Lower leg skin (tissue), 4 donors: ENCODE results near the gene DUOX1. TPM values are rescaled to one million over a fixed set of nuclear protein-coding genes. Genes with fewer than 3 reads are reported as not detected.

Experiments used
- DNase-seq, 2 donors: peaks; one replicate each; pipeline ENCODE4 v3.0.0-alpha.2; 2019; ENCODE audit warnings: low spot score in 2 of 2
- H3K4me3 ChIP-seq: fragments of 200-600 bp; sonication (generic); 2 replicates; pipeline ENCODE4 v1.5.1; 2017; ENCODE audit warnings: mild to moderate bottlenecking, low read depth; ENCODE audit not compliant: poor library complexity, severe bottlenecking
- CTCF ChIP-seq, 3 donors: fragments of 450-650 bp; IDR thresholded peaks; one replicate each; pipeline ENCODE4 v1.5.1; 2016; ENCODE audit warnings: antibody characterized with exemption in 3 of 3, mild to moderate bottlenecking in 3 of 3, moderate library complexity in 2 of 3
- POLR2A ChIP-seq, 2 donors: fragments of 450-650 bp; IDR thresholded peaks; one replicate each; pipeline ENCODE4 v1.6.1; 2016 to 2017; ENCODE audit warnings: antibody characterized with exemption in 2 of 2, mild to moderate bottlenecking in 1 of 2, moderate library complexity in 1 of 2
- WGBS, 2 donors: methylation state at CpG; one replicate each; pipeline ENCODE4 v1.1.5; 2018; 5-methylcytosine and 5-hydroxymethylcytosine counted together
- intact Hi-C: fragments of 100-400 bp; cut with DNase I; formaldehyde crosslinking; loops from one replicate; pipeline ENCODE4 v1.15.0; 2023; ENCODE audit warnings: low total_unique reads
- total RNA-seq, 4 donors: library from RNA; depleted of rRNA; stranded (reverse); fragments of >200 nt; gene quantifications; one replicate each; pipeline ENCODE4 v1.1.0, GENCODE V29; 2016

Gene DUOX1
- total RNA-seq, 4 donors from 2014 or later: 90.1 to 162 (median 114) TPM

- no peak for TF ChIP-seq POLR2A (IDR thresholded peaks at IDR 0.05)
- TF ChIP-seq CTCF (IDR thresholded peaks at IDR 0.05): peak in 1 of 3 donors; percentile 49
- WGBS, 2 donors: 0% methylated on average over 37 to 52 of the region's 79 CpGs
- DNase-seq: peak; percentile 80 to 96
- intact Hi-C loops: no loop called here
- peak overlapping the region; percentile 53 for H3K4me3 ChIP-seq
Measured at GRCh38 chr15:45166834-45167630, 37.2 kb downstream of the DUOX1 start.

- no peak for DNase-seq
- 62 to 64% methylated on average over 9 of the region's 9 CpGs for WGBS, 2 donors
- intact Hi-C loops: no loop called here
- H3K4me3 ChIP-seq: no peak overlapping the region
- TF ChIP-seq CTCF (IDR thresholded peaks at IDR 0.05) (no peak), POLR2A (IDR thresholded peaks at IDR 0.05) (no peak)
Measured at GRCh38 chr15:45167631-45168205, 37.9 kb downstream of the DUOX1 start.

GRCh38 chr15:45168286-45168685 lies 38.5 kb downstream of the DUOX1 start:
- no peak overlapping the region for H3K4me3 ChIP-seq
- intact Hi-C loops: no loop called here
- TF ChIP-seq POLR2A (IDR thresholded peaks at IDR 0.05) (no peak), CTCF (IDR thresholded peaks at IDR 0.05) (no peak)
- 88 to 91% methylated on average over 4 of the region's 4 CpGs for WGBS, 2 donors
- no peak for DNase-seq

- DNase-seq: no peak
- intact Hi-C loops: no loop called here
- no peak overlapping the region for H3K4me3 ChIP-seq
- WGBS, 2 donors: 83 to 88% methylated on average over 9 of the region's 9 CpGs
- TF ChIP-seq CTCF (IDR thresholded peaks at IDR 0.05) (no peak), POLR2A (IDR thresholded peaks at IDR 0.05) (no peak)
Measured at GRCh38 chr15:45168751-45169551, 39.2 kb downstream of the DUOX1 start.

GRCh38 chr15:45169608-45170480 lies 40.0 kb downstream of the DUOX1 start:
- WGBS, 2 donors: 64 to 75% methylated on average over 4 of the region's 4 CpGs
- DNase-seq: no peak
- intact Hi-C loops: no loop called here
- no peak overlapping the region for H3K4me3 ChIP-seq
- TF ChIP-seq POLR2A (IDR thresholded peaks at IDR 0.05): no peak
- no peak for TF ChIP-seq CTCF (IDR thresholded peaks at IDR 0.05)
